HG03565 (cell line): ENCODE measurements around the gene PTRH1.

ENCODE experiments used
- ATAC-seq: cut with Tn5 transposase; IDR thresholded peaks from one replicate; pipeline ENCODE4 v1.9.1; 2021; ENCODE audit warnings: mild to moderate bottlenecking, moderate library complexity; ENCODE audit not compliant: unreplicated experiment

PTRH1 gene

DNA sequence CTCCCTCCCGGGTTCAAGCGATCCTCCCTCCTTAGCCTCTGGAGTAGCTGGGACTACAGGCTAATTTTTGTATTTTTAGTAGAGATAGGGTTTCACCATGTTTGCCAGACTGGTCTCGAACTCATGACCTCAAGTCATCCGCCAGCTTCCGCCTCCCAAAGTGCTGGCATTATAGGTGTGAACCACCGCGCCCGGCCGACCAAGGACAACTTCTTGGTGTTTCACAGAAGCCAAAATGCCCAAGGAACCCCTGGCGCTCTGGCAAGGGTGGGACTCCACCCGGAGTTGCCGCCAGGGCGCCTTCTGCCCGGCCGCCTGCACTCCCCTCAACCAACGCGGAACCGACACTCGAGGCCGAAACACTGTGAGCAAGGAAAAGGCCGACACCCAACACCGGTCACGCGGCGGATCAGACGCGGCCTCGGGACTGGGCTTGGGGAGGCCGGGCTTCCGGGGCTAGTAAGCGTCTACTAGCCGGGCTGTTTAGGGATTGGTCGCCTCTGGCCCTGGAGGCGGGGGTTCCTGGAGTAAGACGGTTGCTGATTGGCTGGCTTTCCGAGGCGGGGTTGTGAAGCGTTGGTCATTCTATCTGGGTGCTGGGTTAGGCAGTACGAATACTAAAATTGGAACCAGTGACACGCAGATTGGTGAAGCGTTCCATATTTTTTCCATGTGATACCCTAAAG lies 16.3 kb downstream of the PTRH1 start:
- peak; percentile 68 for ATAC-seq

- no peak for ATAC-seq
Measured at GRCh38 chr9:127698386-127698785, 17.1 kb downstream of the PTRH1 start.

DNA sequence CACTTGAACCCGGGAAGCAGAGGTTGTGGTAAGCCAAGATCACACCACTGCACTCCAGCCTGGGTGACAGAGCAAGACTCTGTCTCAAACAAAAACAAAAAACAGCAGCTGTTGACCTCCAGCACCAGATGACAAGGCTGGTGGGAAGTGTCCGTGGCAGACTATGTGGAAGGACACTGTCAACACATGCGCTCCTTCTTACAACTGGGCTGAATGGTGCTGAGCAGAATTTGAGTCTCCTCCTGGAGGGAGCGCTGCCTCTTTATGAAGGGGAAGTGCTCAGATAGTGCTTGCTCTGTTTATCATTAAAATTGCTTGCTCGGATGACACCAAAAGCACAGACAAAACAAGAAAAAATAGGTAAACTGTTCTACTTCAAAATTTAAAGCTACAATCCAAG lies 17.9 kb downstream of the PTRH1 start:
- no peak for ATAC-seq

DNA sequence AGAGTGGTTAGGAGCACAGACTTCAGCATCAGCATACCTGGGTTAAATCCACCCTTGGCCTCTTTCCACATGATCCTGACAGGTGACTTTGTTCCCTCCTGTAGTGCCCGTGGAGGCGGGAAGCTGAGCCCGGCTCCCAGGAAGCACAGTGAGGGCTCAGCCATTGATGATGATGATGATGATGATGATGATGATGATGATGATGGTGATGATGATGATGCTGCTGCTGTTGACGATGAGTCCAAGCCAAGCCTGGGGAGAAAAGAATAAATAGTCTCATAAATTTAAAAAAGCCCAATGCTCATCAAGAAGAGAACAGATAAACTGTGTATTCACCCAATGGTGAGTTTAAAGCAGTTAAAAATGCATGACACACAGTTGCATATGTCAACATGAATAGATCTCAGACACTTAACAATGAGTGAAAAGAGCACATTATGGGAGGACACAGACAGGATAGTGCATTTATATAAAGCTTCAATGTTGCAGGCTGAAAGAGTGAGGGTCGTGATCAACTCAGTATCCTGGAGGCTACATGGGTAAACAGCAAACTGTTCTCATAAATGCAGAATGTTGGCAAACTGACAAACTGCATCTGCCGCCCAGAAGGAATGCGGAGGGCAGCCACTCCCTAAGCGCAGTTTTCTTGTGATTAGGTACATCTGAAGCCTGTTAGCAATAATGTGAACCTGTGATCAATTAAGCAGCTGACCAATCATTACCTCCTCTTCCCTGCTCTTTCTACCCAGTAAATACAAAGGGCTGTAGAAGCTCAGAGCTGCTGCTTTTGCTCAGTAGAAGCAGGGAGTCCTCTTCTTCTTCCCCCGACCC lies 20.4 kb downstream of the PTRH1 start:
- ATAC-seq: no peak

DNA sequence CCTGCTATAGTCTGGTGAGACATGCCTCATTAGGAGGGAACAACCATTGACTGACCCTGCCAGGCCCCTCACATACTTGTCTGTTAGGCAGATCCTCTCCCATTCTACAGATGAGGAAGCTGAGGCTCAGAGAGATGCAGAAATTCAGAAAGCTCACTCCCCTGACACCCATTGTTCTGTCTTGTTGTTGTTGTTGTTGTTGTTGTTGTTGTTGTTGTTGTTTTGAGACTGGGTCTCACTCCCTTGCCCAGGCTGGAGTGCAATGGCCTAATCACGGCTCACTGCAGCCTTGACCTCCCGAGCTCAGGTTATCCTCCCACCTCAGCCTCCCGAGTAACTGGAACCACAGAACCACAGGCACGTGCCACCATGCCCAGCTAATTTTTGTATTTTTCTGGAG lies 21.8 kb downstream of the PTRH1 start:
- ATAC-seq: no peak

- no peak for ATAC-seq
Measured at GRCh38 chr9:127693143-127693542, 22.3 kb downstream of the PTRH1 start.

DNA sequence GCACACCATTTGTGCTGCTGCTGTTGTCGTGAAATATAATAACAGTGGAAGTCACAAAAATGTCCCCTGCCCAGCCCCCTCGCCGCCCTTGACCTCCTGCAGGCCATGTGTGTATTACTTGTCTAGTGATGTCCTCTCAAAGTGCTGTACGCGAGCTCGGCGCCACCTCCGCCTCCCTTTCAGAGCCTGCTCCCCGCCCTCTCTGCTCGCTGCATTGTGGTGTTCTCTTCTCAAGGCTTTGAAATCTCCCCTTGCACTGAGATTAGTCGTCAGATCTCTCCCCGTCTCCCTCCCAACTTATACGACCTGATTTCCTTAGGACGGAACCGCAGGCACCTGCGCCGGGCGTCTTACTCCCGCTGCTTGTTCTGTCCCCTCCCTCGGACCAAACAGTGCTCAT lies 23.4 kb downstream of the PTRH1 start:
- ATAC-seq: no peak

DNA sequence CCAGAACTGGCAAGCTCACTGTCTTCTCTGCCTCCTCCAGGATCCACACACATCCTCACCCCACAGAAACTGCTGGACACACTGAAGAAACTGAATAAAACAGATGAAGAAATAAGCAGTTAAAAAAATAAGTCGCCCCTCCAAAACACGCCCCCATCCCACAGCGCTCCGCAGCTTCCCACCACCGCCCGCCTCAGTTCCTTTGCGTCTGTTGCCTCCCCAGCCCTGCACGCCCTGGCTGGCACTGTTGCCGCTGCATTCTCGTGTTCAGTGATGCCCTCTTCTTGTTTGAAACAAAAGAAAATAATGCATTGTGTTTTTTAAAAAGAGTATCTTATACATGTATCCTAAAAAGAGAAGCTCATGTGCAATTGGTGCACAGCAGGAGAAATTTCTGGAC lies 24.7 kb downstream of the PTRH1 start:
- ATAC-seq: no peak

DNA sequence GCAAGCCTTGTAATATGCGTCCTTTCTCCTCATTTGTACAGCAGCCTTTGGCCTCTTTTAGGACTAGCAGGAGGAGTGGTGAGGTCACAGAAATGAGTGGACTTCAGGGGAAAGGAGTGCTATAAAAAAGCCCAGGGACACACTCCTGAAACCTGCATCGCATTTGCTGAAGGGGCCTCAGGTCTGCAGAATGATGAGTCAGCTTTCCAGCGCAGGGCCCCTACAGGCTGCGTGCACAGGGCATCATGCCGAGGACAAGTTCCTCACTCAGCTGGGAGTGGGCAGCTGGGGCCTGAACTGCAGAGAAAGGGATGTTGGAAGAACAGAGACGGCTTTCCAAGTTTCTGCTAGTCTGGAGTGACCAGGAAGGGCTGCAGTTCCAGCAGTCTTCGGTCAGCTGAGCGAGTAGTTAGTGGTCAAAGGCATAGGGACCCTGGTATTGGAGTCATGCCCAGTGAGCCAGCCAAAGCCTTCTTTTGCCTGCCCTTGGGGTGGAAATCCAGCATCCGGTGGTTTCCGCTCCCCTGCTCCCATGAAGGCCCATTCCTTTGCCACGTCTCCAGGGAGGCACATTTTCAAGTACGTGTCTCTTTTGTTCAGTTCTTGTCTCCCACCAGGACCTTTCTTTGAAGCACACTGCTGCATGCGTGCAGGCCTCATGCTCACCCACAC lies 26.0 kb downstream of the PTRH1 start:
- no peak for ATAC-seq

GRCh38 chr9:127686461-127687393 lies 28.7 kb downstream of the PTRH1 start:
- ATAC-seq: no peak

GRCh38 chr9:127684576-127684975 lies 30.9 kb downstream of the PTRH1 start:
- ATAC-seq: no peak

DNA sequence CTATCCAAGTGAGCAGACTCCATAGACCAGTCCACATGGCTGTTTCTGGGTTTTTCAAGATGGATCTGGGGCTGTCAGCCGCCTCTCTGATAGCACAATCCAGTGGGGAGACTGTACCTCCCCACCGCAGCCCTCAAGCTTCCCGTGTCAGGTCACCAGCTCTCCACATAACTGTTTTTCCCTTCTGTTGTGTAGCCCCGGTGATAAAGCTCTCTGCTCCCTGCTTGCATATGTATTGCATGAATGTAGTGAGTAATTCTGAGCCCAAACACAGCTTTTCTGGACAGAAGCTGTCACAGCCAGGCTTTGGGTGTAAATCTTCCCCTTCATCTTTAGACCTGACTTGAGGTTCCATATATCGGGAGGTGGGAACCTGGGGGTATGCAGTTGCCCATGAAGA lies 31.7 kb downstream of the PTRH1 start:
- ATAC-seq: no peak

- no peak for ATAC-seq
Measured at GRCh38 chr9:127682351-127683136, 32.9 kb downstream of the PTRH1 start.

DNA sequence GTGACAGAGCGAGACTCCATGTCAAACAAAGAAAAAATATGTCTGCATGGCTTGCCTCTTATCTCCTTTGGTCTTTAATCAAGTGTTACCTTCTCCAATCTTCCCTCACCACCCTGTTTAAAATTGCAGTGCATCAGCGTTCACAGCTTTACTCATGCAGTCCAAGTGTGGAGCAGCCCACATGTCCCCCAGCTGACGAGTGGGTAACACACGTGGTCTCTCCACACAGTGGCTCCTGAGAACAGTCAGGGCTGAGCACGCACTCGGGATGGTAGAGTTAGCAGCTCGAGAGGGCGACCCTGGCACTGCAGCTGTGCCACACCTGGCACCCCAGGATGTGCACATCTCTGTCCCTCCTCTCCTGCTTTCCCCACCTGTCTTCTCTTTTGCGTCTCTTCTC lies 34.6 kb downstream of the PTRH1 start:
- ATAC-seq: no peak

- no peak for ATAC-seq
Measured at GRCh38 chr9:127680226-127680625, 35.2 kb downstream of the PTRH1 start.

DNA sequence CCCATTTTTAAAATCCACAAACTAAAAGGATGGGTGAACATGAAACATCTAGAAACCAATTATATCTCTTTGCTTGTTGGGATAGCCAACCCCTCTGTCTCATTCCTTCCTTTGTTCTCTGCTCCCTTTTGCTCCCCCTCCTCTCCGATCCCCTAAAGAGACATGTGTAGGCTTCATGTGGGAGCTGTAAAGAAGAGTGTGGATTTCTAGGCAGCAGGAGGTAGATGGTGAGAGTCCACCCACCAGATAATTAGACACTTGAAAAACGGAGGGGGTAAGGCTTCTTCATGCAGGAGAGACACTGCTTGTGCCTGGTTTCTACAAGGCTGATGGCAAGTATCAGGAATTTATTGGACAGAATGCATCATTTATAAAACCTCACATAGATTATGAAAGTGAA lies 36.0 kb downstream of the PTRH1 start:
- no peak for ATAC-seq

- ATAC-seq: no peak
Measured at GRCh38 chr9:127676638-127677037, 38.8 kb downstream of the PTRH1 start.

DNA sequence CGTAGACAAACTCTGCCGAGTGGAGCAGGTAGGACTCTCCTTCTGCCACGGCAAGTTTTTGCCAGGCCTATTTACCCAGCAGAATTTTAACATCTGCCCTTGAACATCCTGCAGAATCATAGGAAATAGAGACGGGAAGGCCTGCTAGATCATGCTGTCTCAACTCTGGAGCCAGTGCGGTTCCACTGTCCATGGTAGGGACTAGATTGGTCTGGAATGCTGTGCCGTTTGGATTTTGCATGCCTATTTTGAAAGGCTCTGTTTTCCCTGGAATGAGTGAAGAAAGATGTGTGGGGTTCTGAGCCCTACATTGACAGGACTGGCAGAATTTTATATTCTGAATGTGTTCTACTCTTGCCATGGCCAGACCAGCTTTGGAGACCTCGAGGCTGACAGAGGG lies 42.2 kb downstream of the PTRH1 start:
- ATAC-seq: no peak

- ATAC-seq: no peak
Measured at GRCh38 chr9:127667906-127668305, 47.6 kb downstream of the PTRH1 start.
